K562 (cell line): ENCODE results near the gene ANKRD12. TPM values are rescaled to one million over a fixed set of nuclear protein-coding genes. Genes with fewer than 3 reads are reported as not detected.
A peak's percentile ranks its signal among the peaks of the same experiment; 100 is the strongest.

ENCODE experiments used
- CHCHD3 ChIP-seq: fragments of 250-450 bp; sonication (Bioruptor Pico); IDR thresholded peaks from 2 replicates; pipeline ENCODE4 v2.1.2; 2022; ENCODE audit warnings: mild to moderate bottlenecking
- GABPA ChIP-seq: fragments of 200-800 bp; sonication (Bioruptor generic); conservative IDR thresholded peaks from 2 replicates; pipeline ENCODE4 v1.6.1; 2016; ENCODE audit warnings: low read depth, missing genetic modification characterization, missing compliant biosample characterization
- RBM25 ChIP-seq: fragments of 200-400 bp; formaldehyde crosslinking; IDR thresholded peaks from 2 replicates; pipeline ENCODE4 v1.6.1; 2018; ENCODE audit warnings: low read length, low read depth, moderate library complexity; ENCODE audit not compliant: severe bottlenecking
- SMARCC2 ChIP-seq: fragments of 450-650 bp; IDR thresholded peaks from 2 replicates; pipeline ENCODE4 v1.6.1; 2017; ENCODE audit warnings: antibody characterized with exemption, moderate library complexity, mild to moderate bottlenecking, low read depth
- ZBTB8A ChIP-seq: fragments of 450-650 bp; IDR thresholded peaks from 2 replicates; pipeline ENCODE4 v1.6.1; 2018; ENCODE audit warnings: mild to moderate bottlenecking, moderate library complexity; ENCODE audit not compliant: partially characterized antibody
- polyA plus RNA-seq, 8 experiments: library from polyadenylated mRNA; depleted of rRNA in 4 of 8; stranded (reverse) in 5 of 8; unstranded in 3 of 8; fragments of >200 nt; fragmentation: Nextera tagmentation in 2 of 8; fragmentation: Illumina TruSeq in 1 of 8; extraction: Ambion mirVana in 2 of 8; extraction: Trizol in 1 of 8; gene quantifications; 2 replicates each; pipeline versions ENCODE4 v1.2.1 to v1.2.3, GENCODE V29; 2011 to 2014; ENCODE audit warnings: inconsistent platforms in 1 of 8, missing spikeins in 1 of 8
- total RNA-seq, 7 experiments: library from RNA; depleted of rRNA in 6 of 7; stranded (reverse); fragments of >200 nt in 6 of 7; fragmentation: Illumina TruSeq in 2 of 7; extraction: Trizol in 2 of 7; gene quantifications; 2 replicates each; pipeline versions ENCODE4 v1.2.1 to v1.2.3, GENCODE V29; 2011 to 2021; ENCODE audit warnings: low replicate concordance in 1 of 7
- TF ChIP-seq, protein P1 (sequence below): fragments of 250-450 bp; sonication (Bioruptor Pico); IDR thresholded peaks from 2 replicates; pipeline ENCODE4 v1.5.0; 2021; ENCODE audit warnings: mild to moderate bottlenecking, borderline replicate concordance
- TF ChIP-seq, protein P2 (sequence below): fragments of 250-450 bp; sonication (Bioruptor Pico); IDR thresholded peaks from 2 replicates; pipeline ENCODE4 v1.4.0; 2020; ENCODE audit warnings: mild to moderate bottlenecking
- TF ChIP-seq, protein P3 (sequence below): fragments of 450-650 bp; IDR thresholded peaks from 2 replicates; pipeline ENCODE4 v1.6.1; 2016; ENCODE audit warnings: mild to moderate bottlenecking, moderate library complexity

The ANKRD12 gene
- total and polyA plus RNA-seq, 9 of the 15 experiments (the other 6 are each of a cell fraction or from before 2014, with no cell fraction given) = 6.6 to 28.2 (median 16.0) TPM

DNA sequence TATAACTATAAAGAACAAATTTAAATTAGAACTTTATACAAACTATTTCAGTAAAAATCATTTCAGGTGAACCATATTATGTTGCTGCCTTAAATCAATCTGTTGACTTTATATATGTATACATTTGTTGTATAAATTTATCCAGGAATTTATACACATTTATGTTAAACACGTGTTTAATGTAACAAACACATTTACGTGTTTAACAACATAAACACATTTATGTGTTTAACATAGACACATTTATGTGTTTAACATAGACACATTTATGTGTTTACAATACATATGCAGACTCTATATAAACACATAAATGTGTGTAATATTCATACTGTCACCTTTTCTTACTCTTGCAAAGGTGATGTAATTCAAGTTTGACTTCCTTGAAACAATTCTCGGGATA, 122.6 kb downstream of the ANKRD12 start (continued):
- TF ChIP-seq, protein P1, sequence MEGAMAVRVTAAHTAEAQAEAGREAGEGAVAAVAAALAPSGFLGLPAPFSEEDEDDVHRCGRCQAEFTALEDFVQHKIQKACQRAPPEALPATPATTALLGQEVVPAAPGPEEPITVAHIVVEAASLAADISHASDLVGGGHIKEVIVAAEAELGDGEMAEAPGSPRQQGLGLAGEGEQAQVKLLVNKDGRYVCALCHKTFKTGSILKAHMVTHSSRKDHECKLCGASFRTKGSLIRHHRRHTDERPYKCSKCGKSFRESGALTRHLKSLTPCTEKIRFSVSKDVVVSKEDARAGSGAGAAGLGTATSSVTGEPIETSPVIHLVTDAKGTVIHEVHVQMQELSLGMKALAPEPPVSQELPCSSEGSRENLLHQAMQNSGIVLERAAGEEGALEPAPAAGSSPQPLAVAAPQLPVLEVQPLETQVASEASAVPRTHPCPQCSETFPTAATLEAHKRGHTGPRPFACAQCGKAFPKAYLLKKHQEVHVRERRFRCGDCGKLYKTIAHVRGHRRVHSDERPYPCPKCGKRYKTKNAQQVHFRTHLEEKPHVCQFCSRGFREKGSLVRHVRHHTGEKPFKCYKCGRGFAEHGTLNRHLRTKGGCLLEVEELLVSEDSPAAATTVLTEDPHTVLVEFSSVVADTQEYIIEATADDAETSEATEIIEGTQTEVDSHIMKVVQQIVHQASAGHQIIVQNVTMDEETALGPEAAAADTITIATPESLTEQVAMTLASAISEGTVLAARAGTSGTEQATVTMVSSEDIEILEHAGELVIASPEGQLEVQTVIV (CRISPR knock-in tag) = peak; percentile 75; the same call in 1 of the 2 replicates
- TF ChIP-seq ZBTB8A (no peak), SMARCC2 (no peak), CHCHD3 (CRISPR knock-in tag) (0 out of 2 replicates have a peak, but pooled peaks have one; percentile 27), GABPA (tag) (no peak), RBM25 (no peak)
- TF ChIP-seq, protein P2, sequence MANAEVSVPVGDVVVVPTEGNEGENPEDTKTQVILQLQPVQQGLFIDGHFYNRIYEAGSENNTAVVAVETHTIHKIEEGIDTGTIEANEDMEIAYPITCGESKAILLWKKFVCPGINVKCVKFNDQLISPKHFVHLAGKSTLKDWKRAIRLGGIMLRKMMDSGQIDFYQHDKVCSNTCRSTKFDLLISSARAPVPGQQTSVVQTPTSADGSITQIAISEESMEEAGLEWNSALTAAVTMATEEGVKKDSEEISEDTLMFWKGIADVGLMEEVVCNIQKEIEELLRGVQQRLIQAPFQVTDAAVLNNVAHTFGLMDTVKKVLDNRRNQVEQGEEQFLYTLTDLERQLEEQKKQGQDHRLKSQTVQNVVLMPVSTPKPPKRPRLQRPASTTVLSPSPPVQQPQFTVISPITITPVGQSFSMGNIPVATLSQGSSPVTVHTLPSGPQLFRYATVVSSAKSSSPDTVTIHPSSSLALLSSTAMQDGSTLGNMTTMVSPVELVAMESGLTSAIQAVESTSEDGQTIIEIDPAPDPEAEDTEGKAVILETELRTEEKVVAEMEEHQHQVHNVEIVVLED (CRISPR knock-in tag) = peak; percentile 58
- TF ChIP-seq, protein P3, sequence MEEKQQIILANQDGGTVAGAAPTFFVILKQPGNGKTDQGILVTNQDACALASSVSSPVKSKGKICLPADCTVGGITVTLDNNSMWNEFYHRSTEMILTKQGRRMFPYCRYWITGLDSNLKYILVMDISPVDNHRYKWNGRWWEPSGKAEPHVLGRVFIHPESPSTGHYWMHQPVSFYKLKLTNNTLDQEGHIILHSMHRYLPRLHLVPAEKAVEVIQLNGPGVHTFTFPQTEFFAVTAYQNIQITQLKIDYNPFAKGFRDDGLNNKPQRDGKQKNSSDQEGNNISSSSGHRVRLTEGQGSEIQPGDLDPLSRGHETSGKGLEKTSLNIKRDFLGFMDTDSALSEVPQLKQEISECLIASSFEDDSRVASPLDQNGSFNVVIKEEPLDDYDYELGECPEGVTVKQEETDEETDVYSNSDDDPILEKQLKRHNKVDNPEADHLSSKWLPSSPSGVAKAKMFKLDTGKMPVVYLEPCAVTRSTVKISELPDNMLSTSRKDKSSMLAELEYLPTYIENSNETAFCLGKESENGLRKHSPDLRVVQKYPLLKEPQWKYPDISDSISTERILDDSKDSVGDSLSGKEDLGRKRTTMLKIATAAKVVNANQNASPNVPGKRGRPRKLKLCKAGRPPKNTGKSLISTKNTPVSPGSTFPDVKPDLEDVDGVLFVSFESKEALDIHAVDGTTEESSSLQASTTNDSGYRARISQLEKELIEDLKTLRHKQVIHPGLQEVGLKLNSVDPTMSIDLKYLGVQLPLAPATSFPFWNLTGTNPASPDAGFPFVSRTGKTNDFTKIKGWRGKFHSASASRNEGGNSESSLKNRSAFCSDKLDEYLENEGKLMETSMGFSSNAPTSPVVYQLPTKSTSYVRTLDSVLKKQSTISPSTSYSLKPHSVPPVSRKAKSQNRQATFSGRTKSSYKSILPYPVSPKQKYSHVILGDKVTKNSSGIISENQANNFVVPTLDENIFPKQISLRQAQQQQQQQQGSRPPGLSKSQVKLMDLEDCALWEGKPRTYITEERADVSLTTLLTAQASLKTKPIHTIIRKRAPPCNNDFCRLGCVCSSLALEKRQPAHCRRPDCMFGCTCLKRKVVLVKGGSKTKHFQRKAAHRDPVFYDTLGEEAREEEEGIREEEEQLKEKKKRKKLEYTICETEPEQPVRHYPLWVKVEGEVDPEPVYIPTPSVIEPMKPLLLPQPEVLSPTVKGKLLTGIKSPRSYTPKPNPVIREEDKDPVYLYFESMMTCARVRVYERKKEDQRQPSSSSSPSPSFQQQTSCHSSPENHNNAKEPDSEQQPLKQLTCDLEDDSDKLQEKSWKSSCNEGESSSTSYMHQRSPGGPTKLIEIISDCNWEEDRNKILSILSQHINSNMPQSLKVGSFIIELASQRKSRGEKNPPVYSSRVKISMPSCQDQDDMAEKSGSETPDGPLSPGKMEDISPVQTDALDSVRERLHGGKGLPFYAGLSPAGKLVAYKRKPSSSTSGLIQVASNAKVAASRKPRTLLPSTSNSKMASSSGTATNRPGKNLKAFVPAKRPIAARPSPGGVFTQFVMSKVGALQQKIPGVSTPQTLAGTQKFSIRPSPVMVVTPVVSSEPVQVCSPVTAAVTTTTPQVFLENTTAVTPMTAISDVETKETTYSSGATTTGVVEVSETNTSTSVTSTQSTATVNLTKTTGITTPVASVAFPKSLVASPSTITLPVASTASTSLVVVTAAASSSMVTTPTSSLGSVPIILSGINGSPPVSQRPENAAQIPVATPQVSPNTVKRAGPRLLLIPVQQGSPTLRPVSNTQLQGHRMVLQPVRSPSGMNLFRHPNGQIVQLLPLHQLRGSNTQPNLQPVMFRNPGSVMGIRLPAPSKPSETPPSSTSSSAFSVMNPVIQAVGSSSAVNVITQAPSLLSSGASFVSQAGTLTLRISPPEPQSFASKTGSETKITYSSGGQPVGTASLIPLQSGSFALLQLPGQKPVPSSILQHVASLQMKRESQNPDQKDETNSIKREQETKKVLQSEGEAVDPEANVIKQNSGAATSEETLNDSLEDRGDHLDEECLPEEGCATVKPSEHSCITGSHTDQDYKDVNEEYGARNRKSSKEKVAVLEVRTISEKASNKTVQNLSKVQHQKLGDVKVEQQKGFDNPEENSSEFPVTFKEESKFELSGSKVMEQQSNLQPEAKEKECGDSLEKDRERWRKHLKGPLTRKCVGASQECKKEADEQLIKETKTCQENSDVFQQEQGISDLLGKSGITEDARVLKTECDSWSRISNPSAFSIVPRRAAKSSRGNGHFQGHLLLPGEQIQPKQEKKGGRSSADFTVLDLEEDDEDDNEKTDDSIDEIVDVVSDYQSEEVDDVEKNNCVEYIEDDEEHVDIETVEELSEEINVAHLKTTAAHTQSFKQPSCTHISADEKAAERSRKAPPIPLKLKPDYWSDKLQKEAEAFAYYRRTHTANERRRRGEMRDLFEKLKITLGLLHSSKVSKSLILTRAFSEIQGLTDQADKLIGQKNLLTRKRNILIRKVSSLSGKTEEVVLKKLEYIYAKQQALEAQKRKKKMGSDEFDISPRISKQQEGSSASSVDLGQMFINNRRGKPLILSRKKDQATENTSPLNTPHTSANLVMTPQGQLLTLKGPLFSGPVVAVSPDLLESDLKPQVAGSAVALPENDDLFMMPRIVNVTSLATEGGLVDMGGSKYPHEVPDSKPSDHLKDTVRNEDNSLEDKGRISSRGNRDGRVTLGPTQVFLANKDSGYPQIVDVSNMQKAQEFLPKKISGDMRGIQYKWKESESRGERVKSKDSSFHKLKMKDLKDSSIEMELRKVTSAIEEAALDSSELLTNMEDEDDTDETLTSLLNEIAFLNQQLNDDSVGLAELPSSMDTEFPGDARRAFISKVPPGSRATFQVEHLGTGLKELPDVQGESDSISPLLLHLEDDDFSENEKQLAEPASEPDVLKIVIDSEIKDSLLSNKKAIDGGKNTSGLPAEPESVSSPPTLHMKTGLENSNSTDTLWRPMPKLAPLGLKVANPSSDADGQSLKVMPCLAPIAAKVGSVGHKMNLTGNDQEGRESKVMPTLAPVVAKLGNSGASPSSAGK = no peak
